Measurements from ENCODE around the gene COBL. TPM values are rescaled to one million over a fixed set of nuclear protein-coding genes. Genes with fewer than 3 reads are reported as not detected.

Gene COBL
- total RNA-seq, 2 donors from 2014 or later: 27.5 to 28.3 TPM

- Histone ChIP-seq H3K9me3 (ENCODE audit: control insufficient read depth, low read length) (no peaks in the 10 kb centered on the region), H3K27ac (ENCODE audit: low read depth, low read length) (no peak overlapping the region), H3K4me1 (ENCODE audit: control insufficient read depth, insufficient read depth, low read length) (peaks cover 16% of the 10 kb centered on the region), H3K36me3 (ENCODE audit: control insufficient read depth, insufficient read depth, low read length) (no peaks in the 10 kb centered on the region), H3K27me3 (ENCODE audit: control insufficient read depth, insufficient read depth, low read length, poor library complexity, severe bottlenecking) (peaks cover 31% of the 10 kb centered on the region), H3K4me3 (ENCODE audit: low read length) (no peak overlapping the region), H3K9ac (ENCODE audit: extremely low read depth, low read length, poor library complexity, severe bottlenecking) (no peak overlapping the region)
- 70 to 79% methylated on average over 4 to 6 of the region's 6 CpGs for WGBS, 2 experiments (ENCODE audit: insufficient coverage in 1 of 2, insufficient read length in 1 of 2)
- no peaks in the 10 kb centered on the region for H3K36me3 Mint-ChIP-seq (ENCODE audit: low read depth)
- H3K9me3 Mint-ChIP-seq: no peaks in the 10 kb centered on the region
- no peak overlapping the region for H3K27ac Mint-ChIP-seq
- H3K27me3 Mint-ChIP-seq (ENCODE audit: insufficient read depth): peaks cover 62% of the 10 kb centered on the region
- H3K4me1 Mint-ChIP-seq: peaks cover 28% of the 10 kb centered on the region
- DNase-seq: peak; percentile 67
- H3K4me3 Mint-ChIP-seq: no peak overlapping the region
- no peak for TF ChIP-seq CTCF (conservative IDR thresholded peaks at IDR 0.05)
Observed at GRCh38 chr7:51318886-51319579, 2.4 kb upstream of the COBL start.

DNA sequence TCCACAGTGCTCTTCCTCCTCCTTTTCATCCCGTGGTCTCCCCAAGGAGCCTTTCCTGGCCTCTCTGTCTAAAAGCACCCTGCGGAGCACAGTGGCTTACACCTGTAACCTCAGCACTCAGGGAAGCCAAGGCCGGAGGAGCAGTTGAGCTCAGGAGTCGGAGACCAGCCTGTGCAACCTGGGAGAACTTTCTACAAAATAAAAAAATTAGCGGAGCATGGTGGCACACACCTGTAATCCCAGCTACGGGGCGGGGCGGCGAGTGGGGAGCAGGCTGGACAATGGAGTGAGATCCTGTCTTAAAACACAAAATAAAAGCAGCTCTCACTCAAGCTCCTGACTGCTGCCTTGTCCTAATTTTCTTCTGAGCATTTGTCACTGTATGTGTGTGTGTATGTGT lies 1.4 kb upstream of the COBL start:
- H3K36me3 ChIP-seq (ENCODE audit: control insufficient read depth, insufficient read depth, low read length): no peaks in the 10 kb centered on the region
- no peak overlapping the region for H3K9ac ChIP-seq (ENCODE audit: extremely low read depth, low read length, poor library complexity, severe bottlenecking)
- no peak overlapping the region for H3K4me3 ChIP-seq (ENCODE audit: low read length)
- peaks cover 37% of the 10 kb centered on the region for H3K4me1 Mint-ChIP-seq
- H3K27ac ChIP-seq (ENCODE audit: low read depth, low read length): no peak overlapping the region
- H3K36me3 Mint-ChIP-seq (ENCODE audit: low read depth): no peaks in the 10 kb centered on the region
- H3K27me3 Mint-ChIP-seq (ENCODE audit: insufficient read depth): peaks cover 62% of the 10 kb centered on the region
- H3K4me3 Mint-ChIP-seq: peak overlapping the region; percentile 78
- no peak for DNase-seq
- TF ChIP-seq CTCF (conservative IDR thresholded peaks at IDR 0.05): no peak
- H3K4me1 ChIP-seq (ENCODE audit: control insufficient read depth, insufficient read depth, low read length): peaks cover 23% of the 10 kb centered on the region
- H3K9me3 Mint-ChIP-seq: no peaks in the 10 kb centered on the region
- no peaks in the 10 kb centered on the region for H3K9me3 ChIP-seq (ENCODE audit: control insufficient read depth, low read length)
- no peak overlapping the region for H3K27ac Mint-ChIP-seq
- H3K27me3 ChIP-seq (ENCODE audit: control insufficient read depth, insufficient read depth, low read length, poor library complexity, severe bottlenecking): peaks cover 31% of the 10 kb centered on the region
- WGBS, 2 experiments (ENCODE audit: insufficient coverage in 1 of 2, insufficient read length in 1 of 2): 84 to 93% methylated on average over 8 to 9 of the region's 9 CpGs

DNA sequence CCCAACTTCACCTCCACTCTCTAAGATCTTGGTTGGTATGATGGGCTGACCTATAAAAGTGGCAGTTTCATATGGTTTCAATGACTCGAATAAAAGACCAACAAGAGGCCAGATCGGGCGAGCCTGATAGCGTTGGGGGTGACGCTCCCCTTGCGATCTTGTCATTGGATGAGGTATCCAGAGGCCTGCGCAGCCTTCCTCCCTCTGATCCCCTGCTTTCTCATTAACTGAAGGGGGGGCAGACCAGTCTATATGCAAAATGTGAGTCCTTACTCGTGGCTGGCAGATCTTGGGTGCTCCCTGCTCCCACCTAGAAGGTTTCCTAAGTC lies 937 bp upstream of the COBL start:
- Histone ChIP-seq H3K27me3 (ENCODE audit: control insufficient read depth, insufficient read depth, low read length, poor library complexity, severe bottlenecking) (peaks cover 31% of the 10 kb centered on the region), H3K9ac (ENCODE audit: extremely low read depth, low read length, poor library complexity, severe bottlenecking) (no peak overlapping the region), H3K4me1 (ENCODE audit: control insufficient read depth, insufficient read depth, low read length) (peaks cover 23% of the 10 kb centered on the region), H3K4me3 (ENCODE audit: low read length) (peak overlapping the region; percentile 80), H3K36me3 (ENCODE audit: control insufficient read depth, insufficient read depth, low read length) (no peaks in the 10 kb centered on the region), H3K9me3 (ENCODE audit: control insufficient read depth, low read length) (no peaks in the 10 kb centered on the region), H3K27ac (ENCODE audit: low read depth, low read length) (no peak overlapping the region)
- 53 to 71% methylated on average over 8 of the region's 8 CpGs for WGBS, 2 experiments (ENCODE audit: insufficient coverage in 1 of 2, insufficient read length in 1 of 2)
- no peak for TF ChIP-seq CTCF (conservative IDR thresholded peaks at IDR 0.05)
- H3K9me3 Mint-ChIP-seq: no peaks in the 10 kb centered on the region
- peak; percentile 71 for DNase-seq
- peaks cover 62% of the 10 kb centered on the region for H3K27me3 Mint-ChIP-seq (ENCODE audit: insufficient read depth)
- H3K4me3 Mint-ChIP-seq: peak overlapping the region; percentile 78
- no peaks in the 10 kb centered on the region for H3K36me3 Mint-ChIP-seq (ENCODE audit: low read depth)
- peaks cover 38% of the 10 kb centered on the region for H3K4me1 Mint-ChIP-seq
- H3K27ac Mint-ChIP-seq: peak overlapping the region; percentile 85
